Stomach (tissue), 9 donors: ENCODE data around the gene PLPP7. TPM values are rescaled to one million over a fixed set of nuclear protein-coding genes. Genes with fewer than 3 reads are reported as not detected.

ENCODE experiments used
- DNase-seq, 2 donors: peaks; one replicate each; pipeline versions ENCODE4 v3.0.0 to v3.0.0-alpha.2; 2013 to 2019
- H3K27ac ChIP-seq, 5 donors: fragments of 200-600 bp in 4 of 5; sonication (generic) in 4 of 5; one replicate each; pipeline ENCODE4 v1.5.1; 2013 to 2019; ENCODE audit warnings: mild to moderate bottlenecking in 1 of 5, moderate library complexity in 1 of 5
- H3K27me3 ChIP-seq, 3 donors: fragments of 200-600 bp; sonication (generic); one replicate each; pipeline ENCODE4 v1.5.1; 2017 to 2019; ENCODE audit warnings: mixed run types in 1 of 3
- H3K36me3 ChIP-seq, 4 donors: fragments of 200-600 bp; sonication (generic); 1 replicate in 3 of 4; 2 replicates in 1 of 4; pipeline ENCODE4 v1.5.1; 2016 to 2019
- H3K4me1 ChIP-seq, 4 donors: fragments of 200-600 bp; sonication (generic); one replicate each; pipeline ENCODE4 v1.5.1; 2016 to 2019
- H3K4me3 ChIP-seq, 4 donors: fragments of 200-600 bp; sonication (generic) in 3 of 4; one replicate each; pipeline ENCODE4 v1.5.1; 2016 to 2019; ENCODE audit warnings: mild to moderate bottlenecking in 1 of 4
- H3K9me3 ChIP-seq, 4 donors: fragments of 200-600 bp; sonication (generic); one replicate each; pipeline ENCODE4 v1.5.1; 2016 to 2019
- CTCF ChIP-seq, 7 experiments: fragments of 450-650 bp in 4 of 7; fragments of 200-600 bp in 3 of 7; sonication (generic) in 3 of 7; IDR thresholded peaks; one replicate each; pipeline ENCODE4 v1.5.1; 2016 to 2019; ENCODE audit warnings: antibody characterized with exemption in 7 of 7, control low read depth in 2 of 7, mild to moderate bottlenecking in 1 of 7
- EP300 ChIP-seq: sonication (generic); formaldehyde crosslinking; IDR thresholded peaks from one replicate; pipeline ENCODE4 v1.6.1; 2017; ENCODE audit warnings: antibody characterized with exemption
- POLR2A ChIP-seq, 4 donors: fragments of 450-650 bp; IDR thresholded peaks; one replicate each; pipeline ENCODE4 v1.6.1; 2016; ENCODE audit warnings: antibody characterized with exemption in 4 of 4, control low read depth in 2 of 4, mild to moderate bottlenecking in 1 of 4, moderate library complexity in 1 of 4
- POLR2AphosphoS5 ChIP-seq, 3 donors: sonication (generic); formaldehyde crosslinking; IDR thresholded peaks; one replicate each; pipeline ENCODE4 v1.6.1; 2016; ENCODE audit warnings: antibody characterized with exemption in 3 of 3
- WGBS, 5 donors: extraction: QIAGEN DNeasy Blood & Tissue Kit in 3 of 5; methylation state at CpG; one replicate each; pipeline versions ENCODE4 v1.1.5 to v1.1.7; 2013 to 2018; 5-methylcytosine and 5-hydroxymethylcytosine counted together
- intact Hi-C: fragments of 100-400 bp; cut with DNase I; formaldehyde crosslinking; loops from one replicate; pipeline ENCODE4 v1.15.1; 2023; ENCODE audit warnings: low total_unique reads
- polyA plus RNA-seq, 3 donors: library from polyadenylated mRNA; stranded (reverse); fragments of 200-250 nt; gene quantifications; one replicate each; pipeline ENCODE4 v1.2.3, GENCODE V29; 2013
- total RNA-seq, 5 donors: library from RNA; depleted of rRNA; stranded (reverse); fragments of >200 nt; gene quantifications; one replicate each; pipeline versions ENCODE4 v1.1.0 to v1.2.3, GENCODE V29; 2014 to 2016
- donor health status: healthy with polysubstance abuse.
- donor health status: Bipolar disorder and iron deficiency.
- donor health status: healthy.

The PLPP7 gene
- total and polyA plus RNA-seq, 8 donors, result 0.29 to 1.8 (median 1.6) TPM; not detected in 1

GRCh38 chr9:131281119-131281965, 8.2 kb upstream of the PLPP7 start:
- H3K36me3 ChIP-seq, result no peaks in the 10 kb centered on the region
- no peak overlapping the region for H3K4me3 ChIP-seq
- no peaks in the 10 kb centered on the region for H3K9me3 ChIP-seq
- H3K4me1 ChIP-seq, result peaks cover 21 to 31% (median 27%) of the 10 kb centered on the region in 4 donors
- H3K27me3 ChIP-seq, result peaks cover 0 to 69% (median 26%) of the 10 kb centered on the region in 3 donors
- no peak for DNase-seq
- intact Hi-C loops, result no loop called here
- no peak overlapping the region for H3K27ac ChIP-seq
- WGBS, 5 donors, result 71 to 83% (median 77%) methylated on average over 14 to 17 of the region's 17 CpGs
- TF ChIP-seq POLR2A (IDR thresholded peaks at IDR 0.05), result no peak
- no peak for TF ChIP-seq CTCF (IDR thresholded peaks at IDR 0.05)
- no peak for TF ChIP-seq POLR2AphosphoS5 (IDR thresholded peaks at IDR 0.05)
- TF ChIP-seq EP300, result no peak

- Histone ChIP-seq H3K9me3 (no peaks in the 10 kb centered on the region), H3K4me1 (peaks cover 13 to 26% (median 23%) of the 10 kb centered on the region in 4 donors), H3K27ac (no peak overlapping the region), H3K27me3 (peaks cover 0 to 61% (median 25%) of the 10 kb centered on the region in 3 donors), H3K36me3 (no peaks in the 10 kb centered on the region), H3K4me3 (peak overlapping the region in 1 of 4 donors; percentile 19)
- no peak for TF ChIP-seq CTCF (IDR thresholded peaks at IDR 0.05)
- no peak for TF ChIP-seq EP300
- no peak for TF ChIP-seq POLR2AphosphoS5 (IDR thresholded peaks at IDR 0.05)
- 77 to 83% (median 79%) methylated on average over 4 of the region's 4 CpGs for WGBS, 5 donors
- intact Hi-C loops, result no loop called here
- DNase-seq, result no peak
Measured at GRCh38 chr9:131282175-131282574, 7.3 kb upstream of the PLPP7 start.

GRCh38 chr9:131282688-131283422, 6.7 kb upstream of the PLPP7 start:
- Histone ChIP-seq H3K36me3 (no peaks in the 10 kb centered on the region), H3K27ac (no peak overlapping the region), H3K9me3 (no peaks in the 10 kb centered on the region), H3K27me3 (peaks cover 0 to 56% (median 25%) of the 10 kb centered on the region in 3 donors), H3K4me1 (peaks cover 9 to 22% (median 18%) of the 10 kb centered on the region in 4 donors), H3K4me3 (peak overlapping the region; percentile 19 to 44 (median 36))
- intact Hi-C loops, result no loop called here
- WGBS, 5 donors, result 3 to 7% (median 5%) methylated on average over 26 to 61 of the region's 61 CpGs
- TF ChIP-seq POLR2A (IDR thresholded peaks at IDR 0.05) (no peak), EP300 (no peak), CTCF (IDR thresholded peaks at IDR 0.05) (no peak), POLR2AphosphoS5 (IDR thresholded peaks at IDR 0.05) (no peak)
- DNase-seq, result peak in 1 of 2 donors; percentile 65

GRCh38 chr9:131284856-131285255, 4.7 kb upstream of the PLPP7 start:
- TF ChIP-seq EP300 (no peak), CTCF (IDR thresholded peaks at IDR 0.05) (no peak), POLR2A (IDR thresholded peaks at IDR 0.05) (no peak), POLR2AphosphoS5 (IDR thresholded peaks at IDR 0.05) (no peak)
- no peak overlapping the region for H3K27ac ChIP-seq
- intact Hi-C loops, result no loop called here
- H3K27me3 ChIP-seq, result peaks cover 0 to 41% (median 24%) of the 10 kb centered on the region in 3 donors
- 87 to 90% (median 88%) methylated on average over 6 of the region's 6 CpGs for WGBS, 5 donors
- no peaks in the 10 kb centered on the region for H3K9me3 ChIP-seq
- DNase-seq, result no peak
- no peak overlapping the region for H3K4me3 ChIP-seq
- H3K36me3 ChIP-seq, result no peaks in the 10 kb centered on the region
- peaks cover 5 to 17% (median 10%) of the 10 kb centered on the region in 4 donors for H3K4me1 ChIP-seq
